HG03521 (cell line): ENCODE measurements around the gene MID2.
"Not testable (repeated sequence)": the region's sequence is repeated elsewhere in the genome, so short reads cannot be mapped to it uniquely, and the experiment has no call there.

ENCODE experiments used
- ATAC-seq: cut with Tn5 transposase; IDR thresholded peaks from one replicate; pipeline ENCODE4 v1.9.1; 2021; ENCODE audit warnings: mild to moderate bottlenecking, moderate library complexity; ENCODE audit not compliant: unreplicated experiment

The MID2 gene

GRCh38 chrX:107935664-107936433 lies 110.2 kb downstream of the MID2 start:
- no peak for ATAC-seq

- no peak for ATAC-seq
Measured at GRCh38 chrX:107936434-107936730, 110.7 kb downstream of the MID2 start.

- ATAC-seq, result no peak
Measured at GRCh38 chrX:107940095-107940494, 114.4 kb downstream of the MID2 start.

- ATAC-seq, result not testable (repeated sequence)
Measured at GRCh38 chrX:107955337-107955736, 129.7 kb downstream of the MID2 start.

GRCh38 chrX:107968623-107969022 lies 143.0 kb downstream of the MID2 start:
- no peak for ATAC-seq

GRCh38 chrX:107970073-107970472 lies 144.4 kb downstream of the MID2 start:
- ATAC-seq, result no peak

GRCh38 chrX:107971636-107972035 lies 146.0 kb downstream of the MID2 start:
- ATAC-seq, result no peak
